IMR-90 (cell line): ENCODE measurements around the gene GPC5.

ENCODE experiments used
- BHLHE40 ChIP-seq: fragments of 150-350 bp; IDR thresholded peaks from 2 replicates; pipeline ENCODE4 v1.6.1; 2016; ENCODE audit warnings: mild to moderate bottlenecking, low read depth, low read length
- CEBPB ChIP-seq: IDR thresholded peaks from 2 replicates; pipeline ENCODE4 v1.6.1; 2012; ENCODE audit warnings: low read depth, low read length, improper control_type of control experiment
- CHD1 ChIP-seq: IDR thresholded peaks from 2 replicates; pipeline ENCODE4 v1.6.1; 2012; ENCODE audit warnings: low read depth, low read length, improper control_type of control experiment
- CTCF ChIP-seq: conservative IDR thresholded peaks from 2 replicates; pipeline ENCODE4 v1.5.1; 2012; ENCODE audit warnings: mild to moderate bottlenecking, low read depth, low read length, improper control_type of control experiment
- ELK1 ChIP-seq: fragments of 150-350 bp; IDR thresholded peaks from 2 replicates; pipeline ENCODE4 v1.6.1; 2016; ENCODE audit warnings: low read depth, mild to moderate bottlenecking, low read length, moderate library complexity, borderline replicate concordance
- FOS ChIP-seq: fragments of 150-350 bp; IDR thresholded peaks from 2 replicates; pipeline ENCODE4 v1.6.1; 2016; ENCODE audit warnings: low read depth, low read length
- MAFK ChIP-seq: IDR thresholded peaks from 2 replicates; pipeline ENCODE4 v1.6.1; 2012; ENCODE audit warnings: low read depth, low read length, improper control_type of control experiment
- MAZ ChIP-seq: IDR thresholded peaks from 2 replicates; pipeline ENCODE4 v1.6.1; 2012; ENCODE audit warnings: low read depth, mild to moderate bottlenecking, low read length, improper control_type of control experiment, moderate library complexity, borderline replicate concordance
- MXI1 ChIP-seq: IDR thresholded peaks from 2 replicates; pipeline ENCODE4 v1.6.1; 2012; ENCODE audit warnings: low read depth, mild to moderate bottlenecking, low read length, moderate library complexity, borderline replicate concordance
- POLR2A ChIP-seq: IDR thresholded peaks from 2 replicates; pipeline ENCODE4 v1.6.1; 2012; ENCODE audit warnings: mild to moderate bottlenecking, low read depth, low read length
- RAD21 ChIP-seq: IDR thresholded peaks from 2 replicates; pipeline ENCODE4 v1.6.1; 2012; ENCODE audit warnings: low read length, improper control_type of control experiment
- RFX5 ChIP-seq: IDR thresholded peaks from 2 replicates; pipeline ENCODE4 v1.8.0; 2012; ENCODE audit warnings: low read depth, mild to moderate bottlenecking, low read length, moderate library complexity
- SMC3 ChIP-seq: fragments of 150-350 bp; IDR thresholded peaks from 2 replicates; pipeline ENCODE4 v1.6.1; 2016; ENCODE audit warnings: low read depth, mild to moderate bottlenecking, antibody characterized with exemption, low read length, moderate library complexity
- TF ChIP-seq, protein P1 (sequence below): fragments of 150-350 bp; IDR thresholded peaks from 2 replicates; pipeline ENCODE4 v1.6.1; 2017; ENCODE audit warnings: mild to moderate bottlenecking, antibody characterized with exemption, low read length, low read depth

DNA sequence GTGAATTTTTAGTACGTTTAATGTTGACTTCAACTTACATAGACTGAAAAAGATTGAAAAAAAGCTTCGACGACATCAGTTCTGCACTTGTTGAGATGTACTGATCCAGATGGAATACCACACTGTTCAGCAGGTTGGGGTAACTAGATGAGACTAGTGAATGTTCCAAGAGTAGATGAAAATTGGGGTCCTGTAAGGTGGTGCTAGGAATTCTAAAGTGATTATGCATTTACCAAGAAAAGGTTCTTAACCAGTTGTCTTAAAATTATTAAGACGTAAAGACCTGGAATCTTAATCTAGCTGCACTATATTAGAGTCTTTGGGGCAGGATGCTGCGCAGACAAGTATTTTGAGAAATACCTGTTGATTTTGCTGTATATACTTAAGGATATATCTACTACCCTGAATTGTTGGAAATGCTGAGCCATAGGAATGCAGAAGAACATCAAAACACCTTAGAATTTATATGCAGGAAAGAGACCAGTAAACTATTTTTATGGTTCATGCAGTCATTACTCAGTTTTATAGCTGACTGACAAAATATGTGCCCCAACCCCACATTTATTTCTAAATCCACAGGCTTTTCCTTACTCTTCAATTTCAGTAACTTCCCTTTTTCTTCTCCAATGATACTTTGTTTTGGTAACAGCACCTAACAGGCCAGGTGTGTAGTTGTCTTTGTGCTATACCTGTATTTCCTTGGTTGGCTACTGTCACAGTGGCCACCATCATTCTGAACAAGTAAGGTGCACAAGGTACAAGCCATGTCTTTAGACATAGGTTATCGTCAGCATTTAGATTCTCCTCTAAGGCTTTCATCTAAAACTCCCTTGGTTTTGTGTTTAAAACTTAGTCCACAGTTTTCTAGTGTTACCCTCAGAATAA is 42.4 kb upstream of the GPC5 start:
- no peak for TF ChIP-seq CTCF
- TF ChIP-seq RFX5: no peak
- no peak for TF ChIP-seq POLR2A
- no peak for TF ChIP-seq MXI1
- no peak for TF ChIP-seq SMC3
- no peak for TF ChIP-seq MAFK
- TF ChIP-seq, protein P1, sequence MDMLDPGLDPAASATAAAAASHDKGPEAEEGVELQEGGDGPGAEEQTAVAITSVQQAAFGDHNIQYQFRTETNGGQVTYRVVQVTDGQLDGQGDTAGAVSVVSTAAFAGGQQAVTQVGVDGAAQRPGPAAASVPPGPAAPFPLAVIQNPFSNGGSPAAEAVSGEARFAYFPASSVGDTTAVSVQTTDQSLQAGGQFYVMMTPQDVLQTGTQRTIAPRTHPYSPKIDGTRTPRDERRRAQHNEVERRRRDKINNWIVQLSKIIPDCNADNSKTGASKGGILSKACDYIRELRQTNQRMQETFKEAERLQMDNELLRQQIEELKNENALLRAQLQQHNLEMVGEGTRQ: no peak
- no peak for TF ChIP-seq ELK1
- TF ChIP-seq CHD1: no peak
- TF ChIP-seq RAD21: no peak
- TF ChIP-seq FOS: no peak
- no peak for TF ChIP-seq CEBPB
- TF ChIP-seq MAZ: no peak
- no peak for TF ChIP-seq BHLHE40
